Neural cell (in vitro differentiated cells): ENCODE data around the gene JMJD7.

Source experiments
- EP300 ChIP-seq: fragments of 450-650 bp; conservative IDR thresholded peaks from 2 replicates; pipeline ENCODE4 v1.6.1; 2014; ENCODE audit warnings: antibody characterized with exemption, mild to moderate bottlenecking, moderate library complexity; ENCODE audit not compliant: poor library complexity, severe bottlenecking
- EZH2 ChIP-seq: fragments of 200-600, 300-800 bp; shearing (Covaris generic), sonication (generic); IDR thresholded peaks from 2 replicates; pipeline ENCODE4 v1.6.1; 2014; ENCODE audit warnings: antibody characterized with exemption, low read length, borderline replicate concordance, mild to moderate bottlenecking; ENCODE audit not compliant: insufficient read depth, poor library complexity, severe bottlenecking
- MXI1 ChIP-seq: fragments of 450-650 bp; conservative IDR thresholded peaks from 2 replicates; pipeline ENCODE4 v1.6.1; 2014; ENCODE audit warnings: antibody characterized with exemption, mild to moderate bottlenecking; ENCODE audit not compliant: poor library complexity, severe bottlenecking
- POLR2AphosphoS5 ChIP-seq: IDR thresholded peaks from 2 replicates; pipeline ENCODE4 v1.6.1; 2012
- SMC3 ChIP-seq: fragments of 450-650 bp; conservative IDR thresholded peaks from 2 replicates; pipeline ENCODE4 v1.6.1; 2014; ENCODE audit warnings: antibody characterized with exemption, mild to moderate bottlenecking, moderate library complexity; ENCODE audit not compliant: poor library complexity
- TAF1 ChIP-seq: IDR thresholded peaks from 2 replicates; pipeline ENCODE4 v1.6.1; 2012; ENCODE audit warnings: low read depth
- TF ChIP-seq, protein P1 (sequence below): fragments of 450-650 bp; IDR thresholded peaks from 2 replicates; pipeline ENCODE4 v1.5.1; 2014; ENCODE audit warnings: antibody characterized with exemption, mild to moderate bottlenecking, moderate library complexity; ENCODE audit not compliant: poor library complexity, severe bottlenecking
- TF ChIP-seq, protein P2 (sequence below): IDR thresholded peaks from 2 replicates; pipeline ENCODE4 v1.6.1; 2012; ENCODE audit warnings: borderline replicate concordance

DNA sequence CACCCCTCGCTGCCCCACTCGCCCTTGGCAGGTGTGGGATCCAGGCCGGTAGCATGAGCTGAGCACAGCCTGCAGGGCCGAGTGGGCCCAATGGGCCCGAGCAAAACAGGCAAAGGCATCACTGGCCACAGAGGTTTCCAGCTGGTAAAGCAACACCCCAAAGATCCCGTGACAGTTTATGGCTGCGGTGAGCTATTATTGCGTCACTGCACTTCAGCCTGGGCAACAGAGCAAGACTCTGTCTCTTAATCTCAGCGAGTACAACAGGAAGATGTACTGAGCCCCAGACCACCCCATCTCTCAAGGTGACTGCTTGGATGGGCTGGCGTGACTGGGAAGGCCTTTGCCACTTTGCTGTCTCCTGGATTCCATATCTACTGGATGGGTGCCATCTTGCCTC, 4.3 kb downstream of the JMJD7 start:
- TF ChIP-seq, protein P1, sequence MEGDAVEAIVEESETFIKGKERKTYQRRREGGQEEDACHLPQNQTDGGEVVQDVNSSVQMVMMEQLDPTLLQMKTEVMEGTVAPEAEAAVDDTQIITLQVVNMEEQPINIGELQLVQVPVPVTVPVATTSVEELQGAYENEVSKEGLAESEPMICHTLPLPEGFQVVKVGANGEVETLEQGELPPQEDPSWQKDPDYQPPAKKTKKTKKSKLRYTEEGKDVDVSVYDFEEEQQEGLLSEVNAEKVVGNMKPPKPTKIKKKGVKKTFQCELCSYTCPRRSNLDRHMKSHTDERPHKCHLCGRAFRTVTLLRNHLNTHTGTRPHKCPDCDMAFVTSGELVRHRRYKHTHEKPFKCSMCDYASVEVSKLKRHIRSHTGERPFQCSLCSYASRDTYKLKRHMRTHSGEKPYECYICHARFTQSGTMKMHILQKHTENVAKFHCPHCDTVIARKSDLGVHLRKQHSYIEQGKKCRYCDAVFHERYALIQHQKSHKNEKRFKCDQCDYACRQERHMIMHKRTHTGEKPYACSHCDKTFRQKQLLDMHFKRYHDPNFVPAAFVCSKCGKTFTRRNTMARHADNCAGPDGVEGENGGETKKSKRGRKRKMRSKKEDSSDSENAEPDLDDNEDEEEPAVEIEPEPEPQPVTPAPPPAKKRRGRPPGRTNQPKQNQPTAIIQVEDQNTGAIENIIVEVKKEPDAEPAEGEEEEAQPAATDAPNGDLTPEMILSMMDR: no peak
- TF ChIP-seq EZH2 (no peak), POLR2AphosphoS5 (no peak), SMC3 (no peak), TAF1 (no peak), EP300 (no peak), MXI1 (no peak)
- TF ChIP-seq, protein P2, sequence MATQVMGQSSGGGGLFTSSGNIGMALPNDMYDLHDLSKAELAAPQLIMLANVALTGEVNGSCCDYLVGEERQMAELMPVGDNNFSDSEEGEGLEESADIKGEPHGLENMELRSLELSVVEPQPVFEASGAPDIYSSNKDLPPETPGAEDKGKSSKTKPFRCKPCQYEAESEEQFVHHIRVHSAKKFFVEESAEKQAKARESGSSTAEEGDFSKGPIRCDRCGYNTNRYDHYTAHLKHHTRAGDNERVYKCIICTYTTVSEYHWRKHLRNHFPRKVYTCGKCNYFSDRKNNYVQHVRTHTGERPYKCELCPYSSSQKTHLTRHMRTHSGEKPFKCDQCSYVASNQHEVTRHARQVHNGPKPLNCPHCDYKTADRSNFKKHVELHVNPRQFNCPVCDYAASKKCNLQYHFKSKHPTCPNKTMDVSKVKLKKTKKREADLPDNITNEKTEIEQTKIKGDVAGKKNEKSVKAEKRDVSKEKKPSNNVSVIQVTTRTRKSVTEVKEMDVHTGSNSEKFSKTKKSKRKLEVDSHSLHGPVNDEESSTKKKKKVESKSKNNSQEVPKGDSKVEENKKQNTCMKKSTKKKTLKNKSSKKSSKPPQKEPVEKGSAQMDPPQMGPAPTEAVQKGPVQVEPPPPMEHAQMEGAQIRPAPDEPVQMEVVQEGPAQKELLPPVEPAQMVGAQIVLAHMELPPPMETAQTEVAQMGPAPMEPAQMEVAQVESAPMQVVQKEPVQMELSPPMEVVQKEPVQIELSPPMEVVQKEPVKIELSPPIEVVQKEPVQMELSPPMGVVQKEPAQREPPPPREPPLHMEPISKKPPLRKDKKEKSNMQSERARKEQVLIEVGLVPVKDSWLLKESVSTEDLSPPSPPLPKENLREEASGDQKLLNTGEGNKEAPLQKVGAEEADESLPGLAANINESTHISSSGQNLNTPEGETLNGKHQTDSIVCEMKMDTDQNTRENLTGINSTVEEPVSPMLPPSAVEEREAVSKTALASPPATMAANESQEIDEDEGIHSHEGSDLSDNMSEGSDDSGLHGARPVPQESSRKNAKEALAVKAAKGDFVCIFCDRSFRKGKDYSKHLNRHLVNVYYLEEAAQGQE: no peak
